ENCODE data around the gene C6orf120.

The C6orf120 gene

DNA sequence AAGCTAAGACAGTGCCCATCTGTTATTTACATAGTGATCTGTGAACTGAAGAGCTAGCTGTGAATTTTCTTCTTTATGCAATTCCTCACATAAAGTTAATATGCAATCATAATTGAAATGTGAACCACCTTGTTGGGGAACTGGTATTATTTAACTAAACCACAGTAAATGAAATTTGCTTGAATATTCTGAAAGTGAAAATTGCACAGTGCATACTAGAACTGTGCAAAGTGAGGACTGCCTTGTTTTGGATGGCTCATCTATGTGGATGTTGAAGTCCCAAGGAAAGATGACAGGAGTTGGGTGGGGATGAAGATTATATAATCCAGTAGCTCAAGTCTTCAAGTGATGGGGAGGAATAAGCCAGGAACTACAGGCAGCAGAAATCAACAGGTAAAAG is 28.0 kb downstream of the C6orf120 start:
- no peak overlapping the region for H3K4me3 ChIP-seq (replicated peaks in 1 of 2; ENCODE audit: low read depth in 2 of 2, low read length in 2 of 2)
- TF ChIP-seq, protein P1, sequence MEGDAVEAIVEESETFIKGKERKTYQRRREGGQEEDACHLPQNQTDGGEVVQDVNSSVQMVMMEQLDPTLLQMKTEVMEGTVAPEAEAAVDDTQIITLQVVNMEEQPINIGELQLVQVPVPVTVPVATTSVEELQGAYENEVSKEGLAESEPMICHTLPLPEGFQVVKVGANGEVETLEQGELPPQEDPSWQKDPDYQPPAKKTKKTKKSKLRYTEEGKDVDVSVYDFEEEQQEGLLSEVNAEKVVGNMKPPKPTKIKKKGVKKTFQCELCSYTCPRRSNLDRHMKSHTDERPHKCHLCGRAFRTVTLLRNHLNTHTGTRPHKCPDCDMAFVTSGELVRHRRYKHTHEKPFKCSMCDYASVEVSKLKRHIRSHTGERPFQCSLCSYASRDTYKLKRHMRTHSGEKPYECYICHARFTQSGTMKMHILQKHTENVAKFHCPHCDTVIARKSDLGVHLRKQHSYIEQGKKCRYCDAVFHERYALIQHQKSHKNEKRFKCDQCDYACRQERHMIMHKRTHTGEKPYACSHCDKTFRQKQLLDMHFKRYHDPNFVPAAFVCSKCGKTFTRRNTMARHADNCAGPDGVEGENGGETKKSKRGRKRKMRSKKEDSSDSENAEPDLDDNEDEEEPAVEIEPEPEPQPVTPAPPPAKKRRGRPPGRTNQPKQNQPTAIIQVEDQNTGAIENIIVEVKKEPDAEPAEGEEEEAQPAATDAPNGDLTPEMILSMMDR (IDR thresholded peaks at IDR 0.05; ENCODE audit: low read depth, low read length): no peak
- no peak for DNase-seq (ENCODE audit: low read depth in 2 of 2)

DNA sequence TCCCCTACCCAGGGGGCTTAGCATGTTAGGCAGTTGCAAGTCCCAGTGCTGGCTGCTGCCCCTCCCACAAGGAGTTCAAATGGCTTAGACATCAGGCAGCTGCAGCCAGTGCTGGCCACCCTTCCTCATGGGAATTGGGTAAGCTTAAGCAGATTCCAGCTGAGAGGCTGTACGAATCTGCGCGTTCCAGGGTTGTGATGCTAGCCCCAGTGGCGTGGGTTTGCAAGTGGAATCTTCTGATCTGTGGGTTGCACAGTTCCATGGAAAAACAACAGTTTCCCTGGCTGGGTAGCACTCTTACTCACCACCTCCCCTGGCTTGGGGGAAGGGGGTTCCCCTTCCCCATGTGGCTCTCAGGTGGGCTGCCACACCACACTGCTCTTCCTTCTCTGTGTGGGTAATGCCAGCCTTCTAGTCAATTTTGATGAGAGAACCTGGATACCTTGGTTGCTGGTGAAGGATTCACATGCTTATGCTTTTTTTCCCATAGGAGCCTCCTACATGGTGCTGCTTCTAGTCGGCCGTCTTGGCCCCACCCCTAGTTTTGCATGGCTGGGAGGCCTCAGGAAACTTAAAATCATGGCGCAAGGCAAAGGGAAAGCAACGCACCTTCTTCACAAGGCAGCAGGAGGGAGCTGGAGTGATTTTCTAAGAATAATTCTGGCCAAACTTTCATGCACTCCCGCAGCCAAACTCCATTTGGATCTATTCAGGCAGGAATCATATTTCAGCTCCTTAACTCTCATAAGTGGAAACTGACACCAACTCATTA is 36.5 kb downstream of the C6orf120 start:
- no peak overlapping the region for H3K4me3 ChIP-seq (replicated peaks in 1 of 2; ENCODE audit: low read depth in 2 of 2, low read length in 2 of 2)
- peak in 1 of 2 donors; percentile 45 for DNase-seq (ENCODE audit: low read depth in 2 of 2)
- TF ChIP-seq, protein P1 (IDR thresholded peaks at IDR 0.05; ENCODE audit: low read depth, low read length): no peak

DNA sequence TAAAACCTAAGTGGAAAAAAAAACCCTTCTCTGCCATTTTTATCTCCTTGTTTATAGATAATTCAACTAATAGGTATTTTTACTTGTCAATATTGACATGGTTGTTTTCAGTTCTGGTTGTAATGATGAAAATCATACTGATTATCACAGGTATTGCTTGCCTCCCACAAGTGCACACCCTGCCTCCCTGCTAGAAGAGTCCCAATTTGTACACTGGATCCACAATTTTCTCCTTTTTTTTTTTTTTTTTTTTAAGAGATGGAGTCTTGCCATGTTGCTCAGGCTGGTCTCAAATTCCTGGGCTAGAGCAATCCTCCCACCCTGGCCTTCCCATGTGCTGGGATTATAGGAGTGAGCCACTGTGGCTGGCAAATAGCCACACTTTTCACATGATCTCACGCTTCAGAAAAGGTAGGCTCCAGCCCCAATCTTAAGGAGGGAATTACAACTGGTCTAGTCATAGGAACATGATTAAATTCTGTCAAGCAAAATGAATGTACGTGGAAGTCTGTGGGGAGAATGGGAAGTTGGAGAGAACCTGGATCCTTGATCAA is 37.1 kb downstream of the C6orf120 start:
- TF ChIP-seq, protein P1 (IDR thresholded peaks at IDR 0.05; ENCODE audit: low read depth, low read length): no peak
- no peak overlapping the region for H3K4me3 ChIP-seq (replicated peaks in 1 of 2; ENCODE audit: low read depth in 2 of 2, low read length in 2 of 2)
- DNase-seq (ENCODE audit: low read depth in 2 of 2): no peak

GRCh38 chr6:169741344-169741743 is 39.4 kb downstream of the C6orf120 start:
- TF ChIP-seq, protein P1 (IDR thresholded peaks at IDR 0.05; ENCODE audit: low read depth, low read length): no peak
- no peak for DNase-seq (ENCODE audit: low read depth in 2 of 2)

GRCh38 chr6:169745405-169745804 is 43.5 kb downstream of the C6orf120 start:
- no peak overlapping the region for H3K4me3 ChIP-seq (replicated peaks in 1 of 2; ENCODE audit: low read depth in 2 of 2, low read length in 2 of 2)
- DNase-seq (ENCODE audit: low read depth in 2 of 2): no peak
- TF ChIP-seq, protein P1 (IDR thresholded peaks at IDR 0.05; ENCODE audit: low read depth, low read length): no peak

More at GRCh38 chr6:169741344-169741743, 39.4 kb downstream of the C6orf120 start:
- no peak overlapping the region for H3K4me3 ChIP-seq (replicated peaks in 1 of 2; ENCODE audit: low read depth in 2 of 2, low read length in 2 of 2)

- DNase-seq (ENCODE audit: low read depth in 2 of 2): no peak
- TF ChIP-seq, protein P1 (IDR thresholded peaks at IDR 0.05; ENCODE audit: low read depth, low read length): no peak
- no peak overlapping the region for H3K4me3 ChIP-seq (replicated peaks in 1 of 2; ENCODE audit: low read depth in 2 of 2, low read length in 2 of 2)
These were observed 44.6 kb downstream of the C6orf120 start for GRCh38 chr6:169746556-169746955.

Measured in cardiac fibroblast (primary cell).